ENCODE data around the gene ERG.

Gene ERG

DNA sequence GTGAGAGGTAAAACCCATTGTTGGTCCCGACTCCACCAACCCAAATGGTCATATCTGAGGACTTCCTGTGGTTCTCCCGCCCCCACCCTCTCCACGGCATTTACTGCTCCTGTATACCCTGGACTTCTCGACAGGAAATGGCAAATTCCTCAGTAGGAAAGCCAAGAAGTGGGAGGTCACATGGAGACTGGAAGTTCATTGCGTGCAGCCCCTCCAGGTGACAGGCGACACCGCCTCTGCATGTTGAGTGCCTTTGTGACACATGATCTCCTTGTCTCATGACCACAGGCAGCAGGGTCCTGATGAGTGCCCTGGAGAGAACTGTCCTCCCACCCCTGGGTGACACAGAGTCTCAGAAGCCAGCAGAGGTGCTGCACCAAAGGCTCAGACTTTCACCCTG is 24.2 kb downstream of the ERG start:
- no peak overlapping the region for H3K4me3 ChIP-seq (ENCODE audit: low read depth, low read length)
- DNase-seq (ENCODE audit: low read depth) = peak; percentile 28
- TF ChIP-seq, protein P1, sequence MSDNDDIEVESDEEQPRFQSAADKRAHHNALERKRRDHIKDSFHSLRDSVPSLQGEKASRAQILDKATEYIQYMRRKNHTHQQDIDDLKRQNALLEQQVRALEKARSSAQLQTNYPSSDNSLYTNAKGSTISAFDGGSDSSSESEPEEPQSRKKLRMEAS (IDR thresholded peaks at IDR 0.05; ENCODE audit: low read depth, low read length) = no peak
- TF ChIP-seq MYC (IDR thresholded peaks at IDR 0.05; ENCODE audit: low read depth, low read length) (no peak), POLR2A (IDR thresholded peaks at IDR 0.05; ENCODE audit: extremely low read depth, insufficient read length) (no peak)
- TF ChIP-seq, protein P2, sequence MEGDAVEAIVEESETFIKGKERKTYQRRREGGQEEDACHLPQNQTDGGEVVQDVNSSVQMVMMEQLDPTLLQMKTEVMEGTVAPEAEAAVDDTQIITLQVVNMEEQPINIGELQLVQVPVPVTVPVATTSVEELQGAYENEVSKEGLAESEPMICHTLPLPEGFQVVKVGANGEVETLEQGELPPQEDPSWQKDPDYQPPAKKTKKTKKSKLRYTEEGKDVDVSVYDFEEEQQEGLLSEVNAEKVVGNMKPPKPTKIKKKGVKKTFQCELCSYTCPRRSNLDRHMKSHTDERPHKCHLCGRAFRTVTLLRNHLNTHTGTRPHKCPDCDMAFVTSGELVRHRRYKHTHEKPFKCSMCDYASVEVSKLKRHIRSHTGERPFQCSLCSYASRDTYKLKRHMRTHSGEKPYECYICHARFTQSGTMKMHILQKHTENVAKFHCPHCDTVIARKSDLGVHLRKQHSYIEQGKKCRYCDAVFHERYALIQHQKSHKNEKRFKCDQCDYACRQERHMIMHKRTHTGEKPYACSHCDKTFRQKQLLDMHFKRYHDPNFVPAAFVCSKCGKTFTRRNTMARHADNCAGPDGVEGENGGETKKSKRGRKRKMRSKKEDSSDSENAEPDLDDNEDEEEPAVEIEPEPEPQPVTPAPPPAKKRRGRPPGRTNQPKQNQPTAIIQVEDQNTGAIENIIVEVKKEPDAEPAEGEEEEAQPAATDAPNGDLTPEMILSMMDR (IDR thresholded peaks at IDR 0.05; ENCODE audit: low read depth, low read length) = no peak

DNA sequence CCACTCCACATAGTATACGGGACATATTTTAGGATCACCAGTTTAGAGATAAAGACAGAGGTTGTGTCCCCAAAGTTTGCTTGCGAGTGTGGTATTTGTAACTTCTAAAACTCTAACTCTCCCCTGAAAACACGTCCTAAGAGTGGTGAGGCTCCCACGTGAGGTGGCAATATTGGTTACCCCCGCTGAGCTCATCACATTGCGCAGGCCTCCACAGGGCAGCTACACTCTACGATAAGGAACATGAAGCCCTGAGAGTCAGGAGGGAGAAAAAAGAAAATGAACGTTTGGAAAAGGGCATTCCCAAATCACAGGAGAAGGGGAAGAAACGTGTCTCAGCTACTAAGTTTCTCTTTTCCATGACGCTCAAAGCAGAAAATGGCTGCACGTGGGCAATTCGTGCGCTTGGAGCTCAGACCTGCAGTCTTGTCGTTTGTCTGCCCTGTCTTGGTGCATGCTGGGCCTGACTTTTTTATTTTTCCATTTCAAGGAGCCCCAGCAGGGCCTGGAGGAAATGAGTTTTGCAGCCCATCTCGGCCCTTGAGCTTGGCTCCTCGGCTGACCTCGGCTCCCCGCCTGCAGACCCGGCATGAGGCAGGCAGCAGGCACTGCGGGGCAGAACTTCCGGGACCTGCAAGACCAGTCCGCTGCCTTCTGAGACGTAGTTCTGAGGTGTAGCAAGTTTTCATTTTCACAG is 25.7 kb downstream of the ERG start:
- TF ChIP-seq POLR2A (IDR thresholded peaks at IDR 0.05; ENCODE audit: extremely low read depth, insufficient read length) (no peak), MYC (IDR thresholded peaks at IDR 0.05; ENCODE audit: low read depth, low read length) (no peak)
- TF ChIP-seq, protein P2 (IDR thresholded peaks at IDR 0.05; ENCODE audit: low read depth, low read length) = no peak
- TF ChIP-seq, protein P1 (IDR thresholded peaks at IDR 0.05; ENCODE audit: low read depth, low read length) = no peak
- no peak for DNase-seq (ENCODE audit: low read depth)
- H3K4me3 ChIP-seq (ENCODE audit: low read depth, low read length) = no peak overlapping the region

DNA sequence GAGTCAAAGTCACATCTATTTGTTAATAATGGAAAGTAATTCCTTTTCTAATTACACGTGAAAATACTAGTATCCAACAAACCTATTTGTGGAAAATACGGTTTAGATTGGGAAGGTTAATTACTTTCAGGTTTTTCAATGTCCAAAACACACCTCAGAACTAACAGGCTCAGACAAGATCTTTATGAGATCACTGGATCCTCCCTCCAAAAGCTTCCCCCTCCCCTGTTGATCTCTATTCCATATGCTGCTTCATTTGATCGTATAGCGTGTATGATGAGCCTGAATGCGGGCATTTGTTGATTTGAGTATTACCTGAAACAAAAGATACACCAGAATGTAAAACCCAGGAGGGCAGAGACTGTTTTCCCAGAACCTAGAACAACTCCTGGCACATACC is 26.5 kb downstream of the ERG start:
- TF ChIP-seq, protein P1 (IDR thresholded peaks at IDR 0.05; ENCODE audit: low read depth, low read length) = no peak
- no peak for TF ChIP-seq POLR2A (IDR thresholded peaks at IDR 0.05; ENCODE audit: extremely low read depth, insufficient read length)
- no peak for TF ChIP-seq MYC (IDR thresholded peaks at IDR 0.05; ENCODE audit: low read depth, low read length)
- TF ChIP-seq, protein P2 (IDR thresholded peaks at IDR 0.05; ENCODE audit: low read depth, low read length) = no peak
- no peak overlapping the region for H3K4me3 ChIP-seq (ENCODE audit: low read depth, low read length)
- no peak for DNase-seq (ENCODE audit: low read depth)

DNA sequence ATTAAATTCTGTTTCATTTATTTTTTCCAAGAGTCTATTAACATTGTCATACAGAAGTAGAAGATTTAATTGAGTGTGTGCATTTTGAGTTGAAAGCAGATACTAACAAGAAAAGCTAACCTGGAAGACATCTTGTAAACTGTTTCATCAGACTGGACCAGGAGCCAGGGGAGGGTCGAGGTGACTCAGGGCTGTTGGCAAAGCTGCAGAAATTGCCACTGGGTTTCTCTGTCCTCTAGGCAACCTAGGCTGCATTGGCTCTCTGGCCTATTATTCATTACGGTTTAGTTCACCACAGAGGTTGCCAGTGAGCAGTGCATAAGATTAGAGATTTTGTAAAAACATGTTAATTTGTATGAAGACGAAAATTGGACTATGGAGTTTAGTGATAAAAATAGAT is 27.5 kb downstream of the ERG start:
- no peak overlapping the region for H3K4me3 ChIP-seq (ENCODE audit: low read depth, low read length)
- TF ChIP-seq, protein P1 (IDR thresholded peaks at IDR 0.05; ENCODE audit: low read depth, low read length) = no peak
- TF ChIP-seq POLR2A (IDR thresholded peaks at IDR 0.05; ENCODE audit: extremely low read depth, insufficient read length) (no peak), MYC (IDR thresholded peaks at IDR 0.05; ENCODE audit: low read depth, low read length) (no peak)
- TF ChIP-seq, protein P2 (IDR thresholded peaks at IDR 0.05; ENCODE audit: low read depth, low read length) = no peak
- DNase-seq (ENCODE audit: low read depth) = peak; percentile 70

DNA sequence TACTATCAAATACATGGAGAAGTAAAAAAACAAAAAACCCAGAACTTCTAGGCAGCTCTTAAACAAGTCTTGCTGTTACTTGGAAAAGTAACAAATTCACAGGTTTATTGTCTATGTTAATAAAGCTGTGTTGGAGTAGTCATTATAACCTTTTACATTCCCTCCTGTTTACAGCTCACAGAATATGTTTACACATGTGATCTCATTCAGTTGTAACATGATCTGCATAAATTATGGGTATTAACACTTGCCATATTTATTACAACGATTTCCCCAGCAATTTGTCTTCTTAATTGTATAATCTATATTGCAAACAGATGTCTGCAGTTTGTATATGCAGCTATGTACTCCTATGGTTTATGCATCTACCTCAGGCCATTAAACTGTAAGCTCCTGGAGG is 28.6 kb downstream of the ERG start:
- no peak overlapping the region for H3K4me3 ChIP-seq (ENCODE audit: low read depth, low read length)
- DNase-seq (ENCODE audit: low read depth) = no peak
- TF ChIP-seq, protein P1 (IDR thresholded peaks at IDR 0.05; ENCODE audit: low read depth, low read length) = no peak
- no peak for TF ChIP-seq MYC (IDR thresholded peaks at IDR 0.05; ENCODE audit: low read depth, low read length)
- TF ChIP-seq, protein P2 (IDR thresholded peaks at IDR 0.05; ENCODE audit: low read depth, low read length) = no peak
- TF ChIP-seq POLR2A (IDR thresholded peaks at IDR 0.05; ENCODE audit: extremely low read depth, insufficient read length) = no peak
